ENCODE results near the gene FAM177B.
"Not testable (repeated sequence)": the region's sequence is repeated elsewhere in the genome, so short reads cannot be mapped to it uniquely, and the experiment has no call there.

The FAM177B gene

DNA sequence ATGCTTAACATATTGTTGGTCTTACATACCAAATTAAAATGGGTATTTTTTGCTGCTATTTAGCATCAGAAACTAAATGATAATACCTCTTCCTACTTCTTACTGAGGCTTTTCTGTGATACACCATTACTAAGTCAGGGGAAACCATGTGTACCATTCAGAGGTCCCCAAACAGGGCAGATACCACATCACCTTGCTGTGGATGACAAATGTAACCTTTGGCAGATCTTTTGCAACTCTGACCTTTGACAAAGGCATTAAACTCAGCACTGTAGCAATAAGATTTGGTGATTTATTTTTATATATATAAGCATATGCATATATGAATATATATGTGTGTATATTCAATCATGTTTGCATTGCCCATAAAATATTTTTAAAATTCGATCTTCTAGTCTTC lies 2.9 kb downstream of the FAM177B start:
- no peak for DNase-seq (ENCODE audit: low read depth in 2 of 2)

DNA sequence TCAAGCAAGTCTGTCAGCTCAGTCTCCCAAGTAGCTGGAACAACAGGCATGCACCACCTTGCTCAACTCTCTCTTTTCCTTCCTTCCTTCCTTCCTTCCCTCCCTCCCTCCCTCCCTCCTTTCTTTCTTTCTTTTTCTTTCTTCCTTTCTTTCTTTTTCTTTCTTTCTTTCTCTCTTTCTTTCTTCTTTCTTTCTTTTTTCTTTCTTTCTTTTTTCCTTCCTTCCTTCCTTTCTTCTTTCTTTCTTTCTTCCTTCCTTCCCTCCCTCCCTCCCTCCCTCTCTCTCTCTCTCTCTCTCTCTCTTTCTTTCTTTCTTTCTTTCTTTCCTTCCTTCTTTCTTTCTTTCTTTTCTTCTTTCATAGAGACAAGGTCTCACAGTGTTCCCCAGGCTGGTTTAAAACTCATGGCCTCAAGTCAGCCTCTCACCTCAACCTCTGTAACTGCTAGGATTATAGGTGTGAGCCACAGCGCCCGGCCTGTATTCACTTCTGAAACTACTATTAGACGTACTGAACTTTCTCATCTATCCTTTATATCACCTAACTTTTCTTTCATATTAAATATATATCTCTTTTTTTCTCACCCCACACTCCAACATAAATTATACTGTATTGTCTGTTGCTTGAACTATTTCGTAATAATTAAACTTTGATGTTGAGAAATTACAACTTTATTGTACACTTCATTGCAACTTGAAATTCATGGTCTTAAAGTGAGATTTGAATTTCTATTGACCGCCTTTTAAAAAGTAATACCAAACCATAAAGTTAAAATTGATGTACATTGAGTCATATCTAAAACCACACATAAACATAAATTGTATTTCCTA lies 4.8 kb downstream of the FAM177B start:
- DNase-seq (ENCODE audit: low read depth in 2 of 2) = not testable (repeated sequence)

DNA sequence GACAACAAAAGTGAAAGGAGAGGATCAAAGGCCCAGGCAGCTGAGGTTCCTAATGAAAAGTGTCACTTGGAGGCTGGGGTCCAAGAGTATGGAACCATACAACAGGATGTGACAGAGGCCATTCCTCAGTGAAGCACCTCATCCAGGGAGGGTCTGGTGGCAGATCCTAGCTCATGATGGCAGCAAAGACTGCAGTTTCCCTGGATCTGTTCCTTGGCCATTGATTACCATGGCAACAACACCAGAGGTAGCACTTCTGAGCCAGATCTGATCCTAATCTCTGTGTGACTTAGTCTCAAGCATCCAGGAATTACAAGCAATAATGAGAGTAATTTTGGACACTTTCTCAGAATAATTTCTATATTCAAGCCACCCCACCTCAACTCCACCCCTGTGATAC lies 12.9 kb downstream of the FAM177B start:
- no peak for DNase-seq (ENCODE audit: low read depth in 2 of 2)

DNA sequence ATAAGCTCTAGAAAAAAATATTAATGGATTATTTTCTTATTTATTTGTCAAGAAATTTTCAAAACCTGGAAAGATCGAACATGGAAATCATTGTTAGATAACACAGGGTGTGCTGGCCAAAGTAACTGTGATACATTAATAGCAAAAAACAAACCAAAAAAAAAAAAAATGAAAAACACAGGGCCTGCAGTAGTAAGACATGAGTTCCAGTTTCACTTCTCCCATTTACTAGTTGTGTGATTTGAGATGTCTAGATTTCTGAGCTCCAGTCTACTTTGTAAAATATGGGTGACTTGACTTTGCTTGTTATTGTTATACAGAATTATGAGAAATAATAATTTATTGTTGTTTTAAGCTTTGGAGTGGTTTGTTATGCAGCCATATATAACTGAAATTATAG lies 13.6 kb downstream of the FAM177B start:
- DNase-seq (ENCODE audit: low read depth in 2 of 2) = no peak

DNA sequence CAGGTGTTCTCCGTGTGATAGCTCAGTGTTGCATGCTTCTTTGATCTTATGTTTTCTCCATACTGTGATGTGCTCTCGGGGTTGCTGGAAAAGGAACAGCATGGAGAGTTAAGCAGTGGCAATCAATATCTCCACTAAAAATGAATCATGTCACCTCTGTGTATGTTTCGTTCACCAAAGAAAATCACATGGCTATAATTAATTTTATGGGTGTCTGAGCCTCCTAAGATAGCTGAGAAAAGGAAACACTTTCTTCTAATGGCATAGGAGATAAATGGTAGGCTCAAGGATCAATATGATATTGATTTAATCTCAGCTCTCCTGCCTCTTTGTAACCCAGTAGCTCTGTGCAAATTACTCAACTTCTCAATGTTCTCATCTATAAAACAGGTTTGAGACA lies 14.3 kb downstream of the FAM177B start:
- DNase-seq (ENCODE audit: low read depth in 2 of 2) = no peak

DNA sequence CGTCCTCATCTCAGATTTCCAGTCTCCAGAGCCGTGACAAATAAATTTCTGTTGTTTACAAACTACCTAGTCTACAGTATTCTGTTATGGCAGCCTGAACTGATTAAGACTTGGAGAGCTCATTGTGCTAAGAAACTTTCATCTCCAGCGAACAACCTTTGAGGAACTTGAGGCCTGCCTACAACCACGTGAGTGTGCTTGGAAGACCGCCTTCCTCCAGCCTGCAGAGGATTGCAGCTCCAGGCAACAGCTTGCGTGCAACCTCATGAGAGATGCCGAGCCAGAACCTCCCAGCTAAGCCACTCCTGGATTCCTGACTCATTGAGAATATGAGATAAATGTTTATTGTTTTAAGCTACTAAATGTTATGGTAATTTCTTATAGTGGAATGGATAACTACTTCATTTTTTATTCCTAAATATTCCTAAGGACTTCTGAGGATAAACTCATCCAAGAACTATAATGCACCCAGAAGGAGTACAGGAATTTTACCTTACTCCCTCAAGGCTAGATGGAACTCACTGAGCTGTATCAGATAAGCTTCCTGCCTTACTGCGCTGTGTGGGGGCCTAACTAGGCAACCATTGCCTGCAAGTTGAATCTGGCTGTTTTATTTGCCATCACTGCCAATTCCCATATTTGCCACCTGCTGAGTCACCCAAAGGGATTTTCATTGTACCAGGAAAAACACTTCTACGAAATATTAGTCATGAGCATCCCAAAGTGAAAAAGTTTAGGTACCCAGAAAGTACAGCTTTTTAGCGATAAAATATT lies 17.6 kb downstream of the FAM177B start:
- no peak for DNase-seq (ENCODE audit: low read depth in 2 of 2)

DNA sequence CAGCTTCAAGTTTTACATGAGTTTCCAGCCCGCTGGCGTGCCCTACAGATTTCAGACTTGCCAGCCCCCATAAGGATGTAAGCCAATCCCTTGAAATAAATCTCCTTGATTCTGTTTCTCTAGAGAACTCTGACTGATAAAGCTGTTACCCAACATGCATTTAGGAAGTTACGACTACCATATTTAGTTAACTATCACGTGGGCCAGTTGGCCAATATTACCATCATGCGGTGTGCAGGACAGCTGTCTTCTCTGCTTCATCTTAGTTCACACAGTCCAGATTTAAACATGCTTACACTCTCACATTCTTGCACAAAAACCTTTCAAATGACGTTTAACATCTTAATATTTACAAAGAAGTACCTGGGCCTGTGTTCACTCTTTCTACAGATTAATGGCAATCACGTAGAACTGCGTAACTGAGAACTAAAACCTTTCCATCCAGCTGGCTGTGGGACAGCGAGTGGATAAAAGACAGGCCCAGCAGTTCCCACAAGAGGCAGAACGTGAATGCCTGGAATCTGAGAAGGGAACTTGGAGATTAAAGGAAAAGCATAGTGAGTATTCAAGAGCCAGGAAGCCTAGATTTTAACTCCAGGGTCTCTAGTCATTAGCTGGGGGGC lies 20.8 kb downstream of the FAM177B start:
- DNase-seq (ENCODE audit: low read depth in 2 of 2) = no peak

DNA sequence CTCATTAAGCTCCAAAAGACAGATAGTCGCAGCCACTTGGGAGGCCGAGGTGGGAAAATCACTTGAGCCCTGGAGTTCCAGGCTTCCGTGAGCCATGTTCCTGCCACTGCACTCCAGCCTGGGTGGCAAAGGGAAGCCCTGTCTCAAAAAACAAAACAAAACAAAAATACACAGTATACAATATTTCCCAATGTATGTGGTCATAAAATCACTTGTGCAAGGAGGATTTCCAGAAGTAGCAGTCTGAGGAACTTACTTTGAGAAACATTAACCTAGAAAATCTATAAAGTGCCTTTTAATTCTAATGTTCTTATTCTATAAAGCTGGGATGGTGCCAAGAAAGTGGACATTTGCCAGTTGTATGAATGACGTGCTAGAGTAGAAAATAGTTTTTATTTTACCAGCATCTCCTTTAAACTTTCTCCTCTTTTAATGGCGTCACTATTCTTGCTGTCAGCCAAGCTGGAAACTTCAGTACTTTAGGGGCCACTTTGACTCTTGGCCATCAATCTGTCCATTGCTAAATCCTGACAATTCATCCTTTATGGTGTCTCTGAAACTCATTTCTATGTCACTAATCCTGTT lies 22.5 kb downstream of the FAM177B start:
- DNase-seq (ENCODE audit: low read depth in 2 of 2) = no peak

DNA sequence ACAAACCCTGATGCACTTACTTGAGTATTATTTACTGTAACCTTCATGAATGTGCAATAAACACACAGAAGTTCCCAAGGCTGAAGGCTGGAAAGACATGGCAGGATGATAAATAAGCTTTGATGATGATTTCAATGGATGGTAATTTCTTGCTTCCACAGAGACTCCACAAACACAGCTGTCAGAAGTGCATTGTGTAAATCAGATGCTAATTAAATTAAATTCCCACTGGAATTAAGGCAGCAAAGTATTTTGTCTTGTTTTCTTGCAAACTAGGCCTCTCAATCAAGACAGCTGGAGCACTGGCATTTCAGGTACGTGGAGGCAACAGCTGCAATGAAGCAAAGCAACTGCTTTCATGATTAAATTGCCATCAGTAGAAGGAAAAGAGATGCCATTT lies 24.1 kb downstream of the FAM177B start:
- no peak for DNase-seq (ENCODE audit: low read depth in 2 of 2)

DNA sequence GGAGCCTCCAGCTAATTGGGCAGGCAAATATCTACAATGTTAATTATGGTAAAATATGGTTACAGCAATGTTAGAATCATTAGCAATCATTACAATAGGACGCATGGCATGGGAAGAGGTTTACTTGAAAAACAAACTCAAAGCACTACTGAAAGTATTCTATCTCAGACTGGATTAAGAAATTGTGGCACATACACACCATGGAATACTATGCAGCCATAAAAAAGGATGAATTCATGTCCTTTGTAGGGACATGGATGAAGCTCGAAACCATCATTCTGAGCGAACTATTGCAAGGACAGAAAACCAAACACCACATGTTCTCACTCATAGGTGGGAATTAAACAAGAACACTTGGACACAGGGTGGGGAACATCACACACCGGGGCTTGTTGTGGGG lies 25.2 kb downstream of the FAM177B start:
- DNase-seq (ENCODE audit: low read depth in 2 of 2) = not testable (repeated sequence)

DNA sequence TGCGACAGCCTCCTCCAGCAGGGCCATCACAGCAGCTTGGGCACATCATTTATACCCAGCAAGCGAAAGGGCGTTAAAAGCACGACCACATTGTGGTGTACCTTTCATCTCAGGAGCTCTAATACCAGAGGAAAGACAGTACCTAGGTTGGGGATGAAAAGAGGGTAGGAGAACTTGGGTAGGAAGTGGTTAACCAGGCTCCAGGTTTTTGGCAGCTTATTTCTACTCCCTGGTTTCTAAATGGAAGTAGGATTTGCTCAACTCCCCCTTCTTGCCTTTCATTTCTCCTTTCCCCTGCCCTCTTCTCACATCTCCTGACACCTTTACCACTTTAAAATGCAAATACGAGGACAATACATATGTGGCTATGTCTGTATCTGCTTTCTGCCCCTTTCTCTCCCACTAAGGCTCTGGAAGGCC lies 30.2 kb downstream of the FAM177B start:
- DNase-seq (ENCODE audit: low read depth in 2 of 2) = no peak

DNA sequence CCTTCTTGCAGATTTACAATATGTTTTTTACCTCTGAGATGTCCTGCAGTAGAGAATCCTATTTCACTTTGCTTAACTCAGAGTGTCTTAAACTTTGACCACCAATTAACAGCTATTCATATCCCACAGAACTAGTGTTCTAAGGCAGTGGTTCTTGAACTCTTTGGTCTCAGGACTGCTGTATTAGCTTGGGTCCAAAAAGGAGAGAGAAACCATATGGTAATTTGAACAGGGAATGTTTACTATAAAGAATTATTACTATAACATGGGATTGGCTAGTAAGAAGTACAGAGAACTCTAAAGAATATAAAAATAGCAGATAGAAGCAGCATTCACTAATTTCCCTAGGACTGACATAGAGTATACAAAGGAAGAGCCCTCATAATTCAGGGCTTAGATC lies 31.6 kb downstream of the FAM177B start:
- no peak for DNase-seq (ENCODE audit: low read depth in 2 of 2)

DNA sequence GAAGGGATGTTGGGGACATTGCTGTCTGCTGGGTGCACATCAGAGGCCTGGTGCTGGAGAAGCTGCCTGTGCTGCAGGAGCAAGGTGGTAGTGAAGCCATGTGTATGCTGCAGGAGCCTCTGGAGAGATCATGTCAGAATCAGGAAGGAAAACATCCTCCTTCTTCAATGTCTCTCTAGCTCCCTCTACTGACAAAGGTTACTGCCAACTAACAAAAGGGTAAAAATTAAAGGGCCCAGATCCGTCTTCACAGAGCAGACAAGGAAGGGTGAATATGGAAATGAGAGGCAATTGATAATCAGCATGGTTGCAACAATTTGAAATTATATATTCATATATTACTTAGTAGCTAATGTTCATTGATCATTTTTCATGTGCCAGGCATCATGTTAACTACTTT lies 32.2 kb downstream of the FAM177B start:
- DNase-seq (ENCODE audit: low read depth in 2 of 2) = no peak

DNA sequence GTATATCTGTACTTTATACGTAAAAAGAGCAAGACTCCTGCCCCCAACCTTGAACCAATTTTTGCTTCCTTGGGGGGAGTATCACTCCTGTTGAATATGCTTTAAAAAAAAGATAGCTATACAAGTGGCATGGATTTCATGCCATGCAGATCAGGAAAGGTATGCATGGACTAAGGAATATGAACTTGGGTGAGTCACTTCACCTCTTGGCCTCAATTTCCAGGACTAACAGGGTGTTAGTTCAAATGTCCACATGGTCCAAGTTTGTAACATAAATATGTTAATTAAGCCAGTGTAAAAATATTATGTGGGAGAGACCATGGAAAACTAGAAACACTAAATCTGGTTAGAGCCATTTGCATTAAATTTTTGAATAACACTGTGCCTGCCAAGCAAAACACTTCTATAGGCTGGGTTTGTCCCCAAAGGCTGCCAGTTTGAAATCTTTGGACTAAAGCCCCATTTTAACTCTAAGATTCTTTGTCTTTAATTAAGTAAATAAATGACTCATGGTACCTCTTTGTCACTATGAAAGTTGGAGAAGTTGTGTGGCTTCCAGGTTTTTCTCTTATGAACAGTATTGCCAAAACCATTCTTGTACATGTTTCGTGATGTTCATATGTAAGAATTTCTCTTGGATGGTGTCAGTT lies 33.1 kb downstream of the FAM177B start:
- DNase-seq (ENCODE audit: low read depth in 2 of 2) = no peak

DNA sequence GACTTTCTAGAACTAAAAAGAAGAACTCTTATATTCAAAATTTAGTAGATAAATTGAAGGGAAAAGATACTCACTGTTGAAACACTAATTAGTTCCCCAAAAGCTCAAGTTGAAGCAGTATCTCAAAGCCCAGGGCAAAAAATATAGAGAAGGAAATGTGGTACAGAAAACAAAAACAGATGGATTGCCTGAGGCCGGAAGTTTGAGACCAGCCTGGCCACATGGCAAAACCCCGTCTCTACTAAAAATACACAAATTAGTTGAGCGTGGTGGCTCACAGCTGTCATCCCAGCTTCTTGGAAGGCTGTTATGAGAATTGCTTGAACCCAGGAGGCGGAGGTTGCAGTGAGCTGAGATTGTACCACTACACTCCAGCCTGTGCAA lies 36.0 kb downstream of the FAM177B start:
- DNase-seq (ENCODE audit: low read depth in 2 of 2) = no peak

DNA sequence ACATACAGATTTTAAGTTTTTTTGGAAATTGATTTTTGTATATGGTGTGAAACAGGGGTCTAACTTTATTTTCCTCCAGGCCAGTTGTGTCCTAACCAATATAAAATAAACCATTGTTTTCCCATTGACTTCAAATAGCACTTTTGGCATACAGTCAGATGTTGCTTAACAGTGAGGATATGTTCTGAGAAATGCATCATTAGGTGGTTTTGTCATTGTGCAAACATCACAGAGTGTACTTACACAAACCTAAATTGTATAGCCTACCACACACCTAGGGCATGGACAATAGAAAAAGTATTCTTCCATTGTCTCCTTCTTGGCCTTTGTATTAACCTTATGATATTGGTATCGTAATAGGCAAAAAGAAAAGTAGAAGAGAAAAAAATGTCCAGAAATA lies 40.5 kb downstream of the FAM177B start:
- no peak for DNase-seq (ENCODE audit: low read depth in 2 of 2)

DNA sequence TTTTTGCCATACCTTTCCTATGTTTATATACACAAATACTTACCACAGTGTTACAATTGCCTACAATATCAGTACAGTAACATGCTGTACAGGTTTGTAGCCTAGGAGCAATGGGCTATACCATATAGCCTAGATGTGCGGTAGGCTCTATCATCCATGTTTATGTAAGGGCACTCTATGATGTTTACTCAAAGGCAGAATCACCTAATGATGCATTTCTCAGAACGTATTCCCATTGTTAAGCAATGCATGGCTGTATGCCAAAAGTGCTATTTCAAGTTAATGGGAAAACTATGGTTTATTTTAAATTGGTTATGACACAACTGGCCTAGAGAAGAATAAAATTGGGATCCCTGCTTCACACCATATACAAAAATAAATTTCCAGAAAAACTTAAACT lies 41.0 kb downstream of the FAM177B start:
- no peak for DNase-seq (ENCODE audit: low read depth in 2 of 2)

DNA sequence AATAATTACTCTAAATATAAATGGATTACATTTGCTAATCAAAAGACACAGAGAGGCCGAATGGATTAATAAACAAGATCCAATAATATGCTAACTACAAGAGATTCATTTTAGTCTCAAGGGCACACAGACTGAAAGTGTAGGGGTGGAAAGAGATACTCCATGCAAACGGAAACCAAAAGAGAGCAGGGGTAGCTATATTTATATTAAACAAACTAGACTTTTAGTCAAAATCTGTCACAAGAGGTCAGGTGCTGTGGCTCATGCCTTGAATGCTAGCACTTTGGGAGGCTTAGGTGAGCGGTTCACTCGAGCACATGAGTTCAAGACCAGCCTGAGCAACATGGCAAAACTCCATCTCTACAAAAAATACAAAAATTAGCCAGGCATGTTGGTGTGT lies 44.2 kb downstream of the FAM177B start:
- DNase-seq (ENCODE audit: low read depth in 2 of 2) = no peak

DNA sequence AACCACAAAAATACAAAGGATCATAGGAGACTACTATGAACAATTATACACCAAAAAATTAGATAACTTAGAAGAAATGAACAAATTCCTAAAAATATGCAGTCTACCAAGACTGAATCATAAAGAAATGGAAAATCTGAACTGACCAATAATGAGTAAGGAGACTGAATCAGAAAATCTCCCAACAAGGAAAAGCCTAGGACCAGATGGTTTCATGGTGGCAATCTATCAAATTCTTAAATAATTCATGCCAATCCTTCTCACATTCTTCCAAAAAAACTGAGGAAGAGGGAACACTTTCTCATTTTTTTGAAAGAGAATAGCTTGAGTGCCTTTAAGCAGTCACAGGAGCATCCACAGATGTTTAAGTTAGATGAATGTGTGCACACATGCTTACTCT lies 46.0 kb downstream of the FAM177B start:
- no peak for DNase-seq (ENCODE audit: low read depth in 2 of 2)

DNA sequence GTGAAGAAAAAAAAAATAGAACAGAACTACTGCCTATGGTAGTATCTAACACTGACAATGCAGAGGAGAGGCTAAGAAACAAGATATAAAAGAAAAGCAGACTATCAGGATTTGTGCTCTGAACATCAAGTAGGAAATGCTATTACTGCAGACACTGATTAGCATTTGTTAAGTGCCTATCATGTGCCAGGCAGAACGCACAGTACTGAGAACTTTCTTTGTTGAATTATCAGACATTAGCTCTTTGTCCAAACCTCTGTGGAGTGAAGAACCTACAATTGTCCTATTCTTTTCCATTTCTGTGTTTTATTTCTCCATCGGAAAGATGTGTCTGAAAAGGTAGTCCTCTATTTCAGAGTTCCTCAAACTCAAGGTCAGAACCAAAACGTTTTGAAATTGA lies 47.4 kb downstream of the FAM177B start:
- no peak for DNase-seq (ENCODE audit: low read depth in 2 of 2)

DNA sequence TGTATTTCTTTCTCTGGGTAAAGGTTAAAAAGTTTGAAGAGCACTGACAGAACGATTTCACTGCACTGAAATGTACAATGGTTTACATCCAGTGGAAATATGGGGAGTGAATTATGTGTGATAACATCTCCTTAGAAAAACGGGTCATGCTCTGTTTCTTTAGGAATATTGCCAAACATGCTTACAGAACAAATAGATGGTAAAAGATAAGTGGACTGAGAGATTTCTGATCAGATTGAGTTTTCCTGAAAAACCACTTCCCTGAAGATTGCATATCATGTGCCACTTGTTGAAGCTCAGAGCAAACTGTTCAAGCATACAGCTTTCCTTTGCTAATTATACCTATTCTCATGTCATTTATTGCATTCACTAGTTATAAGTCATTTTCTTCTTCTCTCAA lies 47.9 kb downstream of the FAM177B start:
- DNase-seq (ENCODE audit: low read depth in 2 of 2) = no peak

DNA sequence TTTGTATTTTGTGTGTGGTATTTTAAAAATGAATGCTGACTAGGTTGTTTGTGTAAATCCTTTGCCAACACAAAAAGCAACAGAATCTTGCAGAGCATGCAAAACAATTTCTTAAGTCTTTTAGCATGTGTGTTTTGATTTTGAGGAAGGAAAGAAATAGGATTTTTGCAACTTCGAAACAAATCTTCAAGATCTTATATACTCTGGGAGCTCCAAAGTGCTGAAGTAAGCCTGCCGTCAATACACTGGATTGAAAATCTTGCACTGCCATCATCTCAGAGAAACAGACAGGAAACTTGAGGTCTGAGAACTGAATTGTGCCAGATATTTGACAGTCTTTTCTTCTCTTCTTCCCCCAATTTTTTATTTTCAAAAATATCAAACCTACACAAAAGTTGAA lies 48.5 kb downstream of the FAM177B start:
- no peak for DNase-seq (ENCODE audit: low read depth in 2 of 2)

Data from stimulated activated CD4-positive, alpha-beta T cell treated with anti-CD3 and anti-CD28 coated beads, Interleukin-12 subunit alpha, Interleukin-12 subunit beta, amount 100 ng/mL, for 24 hours (primary cell).